HG03575 (cell line): Measurements from ENCODE around the gene PDXK.

Experiments
- ATAC-seq: cut with Tn5 transposase; IDR thresholded peaks from one replicate; pipeline ENCODE4 v1.9.1; 2021; ENCODE audit not compliant: unreplicated experiment, insufficient number of reproducible peaks, low FRiP score; ENCODE audit errors: extremely low read depth

PDXK gene

DNA sequence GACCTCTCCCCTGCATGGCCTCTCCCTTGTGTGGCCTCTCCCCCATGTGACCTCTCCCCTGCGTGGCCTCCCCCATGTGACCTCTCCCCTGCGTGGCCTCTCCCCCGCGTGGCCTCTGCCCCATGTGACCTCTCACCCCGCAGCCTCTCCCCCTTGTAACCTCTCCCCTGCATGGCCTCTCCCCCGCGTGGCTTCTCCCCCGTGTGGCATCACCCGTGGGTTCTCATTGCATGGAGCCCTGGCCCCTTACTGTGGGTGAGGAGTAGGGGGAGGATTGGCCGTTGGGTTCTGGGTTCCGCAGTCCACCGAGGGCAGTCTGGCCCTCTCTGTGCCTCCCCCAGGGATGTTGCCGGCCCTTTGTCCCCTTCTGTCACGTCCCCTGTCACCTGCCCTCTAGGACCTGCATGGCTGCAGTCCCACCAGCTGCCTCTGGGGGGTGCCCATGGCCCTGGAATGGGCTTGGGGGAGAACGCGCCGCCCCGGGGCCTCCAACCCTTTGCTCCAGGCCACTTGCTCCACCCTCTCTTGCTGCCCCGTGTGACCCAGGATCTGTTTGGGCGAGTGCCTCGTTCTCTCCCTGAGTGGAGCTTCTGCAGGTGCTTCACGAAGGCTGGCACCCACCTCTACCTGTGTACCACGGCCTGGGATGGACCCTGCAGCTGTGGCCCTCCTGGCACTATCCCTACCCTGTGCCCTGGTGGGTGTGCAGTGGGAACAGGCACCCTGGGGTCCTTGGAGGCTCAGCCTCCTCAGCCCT is 91.8 kb downstream of the PDXK start:
- ATAC-seq: no peak

DNA sequence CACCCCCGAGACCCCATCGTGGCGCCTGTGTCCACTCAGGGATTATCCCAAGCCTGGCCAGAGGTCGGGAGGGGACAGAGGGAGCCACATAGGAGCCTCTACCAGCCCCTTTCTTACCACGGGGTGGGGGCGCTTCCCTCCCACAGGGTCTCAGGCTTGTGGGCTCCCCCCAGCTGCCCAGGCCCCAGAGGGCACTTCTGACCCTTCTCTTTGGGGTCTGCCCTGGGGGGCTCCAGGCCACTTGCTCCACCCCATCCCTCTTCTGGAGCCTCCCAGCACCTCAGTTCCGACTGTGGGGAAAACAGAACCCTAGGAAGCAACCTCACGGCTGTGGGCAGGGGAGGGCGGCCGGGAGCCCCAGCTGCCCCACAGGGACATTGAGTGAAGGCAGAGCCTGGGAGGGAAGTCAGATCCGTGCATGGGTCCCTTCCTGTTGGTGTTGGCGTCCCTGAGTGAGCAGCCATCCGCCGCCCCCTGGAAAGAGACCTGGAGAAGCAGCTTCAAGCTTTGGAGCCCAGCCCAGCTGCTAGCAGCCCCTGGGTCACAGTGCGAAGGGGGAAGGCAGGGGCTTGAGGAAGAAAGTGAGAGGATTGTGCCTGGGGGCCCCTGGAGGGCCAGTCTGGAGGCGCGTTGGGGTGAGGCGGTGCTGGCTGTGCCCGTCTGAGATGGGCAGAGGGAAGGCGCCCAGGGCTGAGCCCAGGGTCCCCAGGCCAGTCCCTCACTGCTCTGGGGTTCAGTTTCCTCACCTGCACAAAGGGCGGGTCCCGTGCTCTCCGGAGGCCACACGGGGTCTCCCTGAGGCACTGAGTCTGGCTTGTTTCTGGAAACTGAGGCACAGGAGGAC is 92.6 kb downstream of the PDXK start:
- no peak for ATAC-seq
